Erythroblast (primary cell): ENCODE data around the gene FRRS1.

Experiments
- DNase-seq, 2 experiments: peaks; one replicate each; lab custom pipeline; 2025; lab: John Stamatoyannopoulos, UW
- GATA1 ChIP-seq: IDR thresholded peaks from 2 replicates; pipeline ENCODE4 v1.6.1; 2011; ENCODE audit warnings: low read depth, mild to moderate bottlenecking, control low read depth, low read length, moderate library complexity
- POLR2A ChIP-seq: IDR thresholded peaks from 2 replicates; pipeline ENCODE4 v1.6.1; 2011; ENCODE audit warnings: mild to moderate bottlenecking, low read length

Gene FRRS1

GRCh38 chr1:99782397-99782796 is 16.0 kb upstream of the FRRS1 start:
- DNase-seq, result no peak

GRCh38 chr1:99781798-99782197 is 15.4 kb upstream of the FRRS1 start:
- DNase-seq, result peak; percentile 46 to 83
- TF ChIP-seq GATA1 (no peak), POLR2A (no peak)

More at GRCh38 chr1:99782397-99782796, 16.0 kb upstream of the FRRS1 start:
- no peak for TF ChIP-seq POLR2A
- TF ChIP-seq GATA1, result no peak

GRCh38 chr1:99777752-99778151 is 11.3 kb upstream of the FRRS1 start:
- TF ChIP-seq POLR2A (no peak), GATA1 (no peak)
- DNase-seq, result no peak

- TF ChIP-seq GATA1 (no peak), POLR2A (no peak)
- no peak for DNase-seq
Measured at GRCh38 chr1:99776120-99776519, 9.7 kb upstream of the FRRS1 start.

GRCh38 chr1:99772809-99773208 is 6.4 kb upstream of the FRRS1 start:
- TF ChIP-seq GATA1 (no peak), POLR2A (no peak)
- peak in 1 of 2 experiments; percentile 30 for DNase-seq

GRCh38 chr1:99771513-99771918 is 5.1 kb upstream of the FRRS1 start:
- DNase-seq, result peak; percentile 73 to 85
- TF ChIP-seq POLR2A, result no peak
- TF ChIP-seq GATA1, result no peak

GRCh38 chr1:99768524-99769245 is 2.2 kb upstream of the FRRS1 start:
- peak; percentile 82 to 85 for DNase-seq
- TF ChIP-seq GATA1 (no peak), POLR2A (peak; percentile 38)

- DNase-seq, result peak; percentile 70 to 80
- TF ChIP-seq GATA1, result no peak
- no peak for TF ChIP-seq POLR2A
Measured at GRCh38 chr1:99768104-99768503, 1.7 kb upstream of the FRRS1 start.

- TF ChIP-seq GATA1, result no peak
- TF ChIP-seq POLR2A, result no peak
Measured at GRCh38 chr1:99764909-99765308, 1.5 kb downstream of the FRRS1 start.

GRCh38 chr1:99764439-99764838 is 2.0 kb downstream of the FRRS1 start:
- TF ChIP-seq GATA1 (no peak), POLR2A (no peak)
- DNase-seq, result peak in 1 of 2 experiments; percentile 28

More at GRCh38 chr1:99764909-99765308, 1.5 kb downstream of the FRRS1 start:
- peak in 1 of 2 experiments; percentile 28 for DNase-seq

GRCh38 chr1:99763956-99764355 is 2.5 kb downstream of the FRRS1 start:
- DNase-seq, result peak in 1 of 2 experiments; percentile 20
- TF ChIP-seq GATA1, result no peak
- TF ChIP-seq POLR2A, result no peak

- DNase-seq, result no peak
- TF ChIP-seq POLR2A, result no peak
Measured at GRCh38 chr1:99761774-99762173, 4.7 kb downstream of the FRRS1 start.

- DNase-seq, result no peak
- TF ChIP-seq GATA1 (no peak), POLR2A (no peak)
Measured at GRCh38 chr1:99759518-99760160, 6.8 kb downstream of the FRRS1 start.

- DNase-seq, result peak; percentile 10 to 15
Measured at GRCh38 chr1:99758686-99759517, 7.5 kb downstream of the FRRS1 start.
